ENCODE measurements around the gene PPM1N. TPM values are rescaled to one million over a fixed set of nuclear protein-coding genes. Genes with fewer than 3 reads are reported as not detected.

Gene PPM1N
- total and polyA plus RNA-seq, 8 donors = 0.92 to 5.2 (median 1.9) TPM; not detected in 3

DNA sequence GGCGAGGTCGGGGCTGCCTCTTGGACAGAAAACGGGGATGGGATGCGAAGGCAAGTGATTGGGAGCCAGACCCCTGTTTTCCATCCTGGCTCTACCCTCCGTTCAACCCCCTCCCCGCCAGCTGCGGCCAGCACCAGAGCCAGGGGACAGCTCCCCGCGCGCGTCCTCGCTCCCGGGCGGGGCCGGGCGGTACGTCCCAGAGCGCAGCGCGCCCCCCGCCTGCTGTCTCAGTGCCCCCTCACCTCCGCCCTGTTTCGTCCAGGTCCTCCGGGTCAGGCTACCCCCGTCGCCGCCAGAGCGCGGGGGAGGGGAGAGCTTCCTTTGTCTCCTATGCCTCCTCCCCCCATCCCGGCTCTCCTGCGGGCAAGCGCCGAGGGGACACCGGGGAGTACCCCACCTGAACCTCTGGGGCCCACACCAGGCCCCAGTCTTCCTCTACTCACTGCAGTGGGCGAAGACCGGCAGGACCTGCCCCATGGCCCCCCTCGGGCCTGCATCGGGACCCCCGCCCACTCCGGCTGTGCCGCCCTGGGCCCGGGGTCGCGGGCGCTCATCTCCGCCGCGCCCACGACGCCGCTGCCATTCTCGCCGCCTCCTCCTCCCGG is 1.8 kb upstream of the PPM1N start:
- no peaks in the 10 kb centered on the region for H3K36me3 ChIP-seq
- H3K27ac ChIP-seq = peak overlapping the region in 4 of 5 donors; percentile 9 to 66 (median 56)
- DNase-seq = peak in 1 of 2 donors; percentile 81
- TF ChIP-seq POLR2AphosphoS5 (IDR thresholded peaks at IDR 0.05) = no peak
- H3K4me1 ChIP-seq = peaks cover 43 to 68% (median 56%) of the 10 kb centered on the region in 4 donors
- 0 to 2% (median 1%) methylated on average over 25 to 54 of the region's 54 CpGs for WGBS, 5 donors
- H3K9me3 ChIP-seq = no peaks in the 10 kb centered on the region
- H3K27me3 ChIP-seq = peaks cover 0 to 60% (median 9%) of the 10 kb centered on the region in 3 donors
- H3K4me3 ChIP-seq = peak overlapping the region; percentile 63 to 75 (median 68)
- intact Hi-C loops (cut with DNase I; ENCODE audit: low total_unique reads) = no loop called here

DNA sequence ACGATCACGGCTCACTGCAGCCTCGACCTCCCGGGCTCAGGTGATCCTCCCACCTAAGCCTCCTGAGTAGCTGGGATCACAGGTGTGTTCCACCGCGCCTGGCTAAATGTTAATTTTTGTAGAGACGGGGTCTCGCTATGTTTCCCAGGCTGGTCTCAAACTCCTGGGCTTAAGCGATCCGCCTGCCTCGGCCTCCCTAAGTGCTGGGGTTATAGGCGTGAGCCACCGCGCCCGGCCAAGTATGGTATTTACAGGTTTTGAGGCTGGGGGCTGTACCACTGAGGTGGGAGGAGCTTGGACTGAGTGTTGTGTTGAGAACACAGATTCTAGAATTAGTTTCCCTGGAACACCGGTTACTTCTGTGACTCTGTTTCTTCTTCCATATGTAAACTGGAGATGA is 452 bp upstream of the PPM1N start:
- no peak overlapping the region for H3K4me3 ChIP-seq
- intact Hi-C loops (cut with DNase I; ENCODE audit: low total_unique reads) = no loop called here
- H3K27me3 ChIP-seq = peaks cover 0 to 60% (median 6%) of the 10 kb centered on the region in 3 donors
- no peaks in the 10 kb centered on the region for H3K9me3 ChIP-seq
- DNase-seq = no peak
- peaks cover 37 to 57% (median 49%) of the 10 kb centered on the region in 4 donors for H3K4me1 ChIP-seq
- no peaks in the 10 kb centered on the region for H3K36me3 ChIP-seq
- TF ChIP-seq POLR2A (IDR thresholded peaks at IDR 0.05) (no peak), POLR2AphosphoS5 (IDR thresholded peaks at IDR 0.05) (no peak), EP300 (IDR thresholded peaks at IDR 0.05) (no peak)
- TF ChIP-seq, protein P1, sequence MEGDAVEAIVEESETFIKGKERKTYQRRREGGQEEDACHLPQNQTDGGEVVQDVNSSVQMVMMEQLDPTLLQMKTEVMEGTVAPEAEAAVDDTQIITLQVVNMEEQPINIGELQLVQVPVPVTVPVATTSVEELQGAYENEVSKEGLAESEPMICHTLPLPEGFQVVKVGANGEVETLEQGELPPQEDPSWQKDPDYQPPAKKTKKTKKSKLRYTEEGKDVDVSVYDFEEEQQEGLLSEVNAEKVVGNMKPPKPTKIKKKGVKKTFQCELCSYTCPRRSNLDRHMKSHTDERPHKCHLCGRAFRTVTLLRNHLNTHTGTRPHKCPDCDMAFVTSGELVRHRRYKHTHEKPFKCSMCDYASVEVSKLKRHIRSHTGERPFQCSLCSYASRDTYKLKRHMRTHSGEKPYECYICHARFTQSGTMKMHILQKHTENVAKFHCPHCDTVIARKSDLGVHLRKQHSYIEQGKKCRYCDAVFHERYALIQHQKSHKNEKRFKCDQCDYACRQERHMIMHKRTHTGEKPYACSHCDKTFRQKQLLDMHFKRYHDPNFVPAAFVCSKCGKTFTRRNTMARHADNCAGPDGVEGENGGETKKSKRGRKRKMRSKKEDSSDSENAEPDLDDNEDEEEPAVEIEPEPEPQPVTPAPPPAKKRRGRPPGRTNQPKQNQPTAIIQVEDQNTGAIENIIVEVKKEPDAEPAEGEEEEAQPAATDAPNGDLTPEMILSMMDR (IDR thresholded peaks at IDR 0.05) = no peak
- no peak overlapping the region for H3K27ac ChIP-seq
- 21 to 45% (median 25%) methylated on average over 13 to 16 of the region's 16 CpGs for WGBS, 5 donors

DNA sequence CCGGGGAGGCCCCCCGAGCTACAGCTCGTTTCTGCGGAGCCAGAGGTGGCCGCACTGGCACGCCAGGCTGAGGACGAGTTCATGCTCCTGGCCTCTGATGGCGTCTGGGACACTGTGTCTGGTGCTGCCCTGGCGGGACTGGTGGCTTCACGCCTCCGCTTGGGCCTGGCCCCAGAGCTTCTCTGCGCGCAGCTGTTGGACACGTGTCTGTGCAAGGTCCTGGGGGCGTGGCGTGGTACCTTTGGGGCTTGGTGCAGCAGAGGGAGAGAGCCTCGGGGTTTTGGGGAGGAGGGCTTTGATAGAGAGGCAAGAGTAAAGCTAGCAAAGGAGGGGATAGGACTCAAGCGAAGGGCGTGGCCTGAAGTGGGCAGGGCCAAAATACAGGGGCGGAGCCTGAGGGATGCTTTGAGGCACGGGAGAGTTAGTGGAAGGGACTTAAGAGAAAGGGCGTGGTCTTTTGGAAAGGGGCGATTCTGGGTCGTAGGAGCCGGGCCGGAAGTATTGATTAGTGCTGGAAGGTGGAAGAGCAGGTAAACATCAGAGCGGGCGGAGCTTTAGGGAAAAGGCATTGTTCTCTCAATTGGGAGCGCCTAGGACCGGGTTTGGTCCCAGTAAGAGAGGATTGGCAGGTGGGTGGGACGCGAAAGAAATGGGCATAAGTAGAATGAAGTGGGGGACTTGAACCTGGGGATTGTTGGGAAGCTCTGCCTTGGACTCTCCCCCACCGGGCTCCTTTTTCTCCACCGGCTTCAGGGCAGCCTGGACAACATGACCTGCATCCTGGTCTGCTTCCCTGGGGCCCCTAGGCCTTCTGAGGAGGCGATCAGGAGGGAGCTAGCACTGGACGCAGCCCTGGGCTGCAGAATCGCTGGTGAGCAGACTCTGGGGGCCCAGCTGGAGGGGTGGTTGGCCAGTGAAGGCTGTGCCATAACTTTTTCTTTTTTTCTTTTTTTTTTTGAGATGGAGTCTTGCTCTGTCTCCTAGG is 1.2 kb downstream of the PPM1N start:
- H3K4me1 ChIP-seq = peaks cover 31 to 43% (median 39%) of the 10 kb centered on the region in 4 donors
- peak in 1 of 2 donors; percentile 74 for DNase-seq
- no peak for TF ChIP-seq POLR2AphosphoS5 (IDR thresholded peaks at IDR 0.05)
- H3K36me3 ChIP-seq = no peaks in the 10 kb centered on the region
- 11 to 15% (median 11%) methylated on average over 36 to 37 of the region's 37 CpGs for WGBS, 5 donors
- peaks cover 0 to 52% (median 6%) of the 10 kb centered on the region in 3 donors for H3K27me3 ChIP-seq
- no peak overlapping the region for H3K27ac ChIP-seq
- H3K4me3 ChIP-seq = peak overlapping the region; percentile 25 to 43 (median 32)
- no peaks in the 10 kb centered on the region for H3K9me3 ChIP-seq
- intact Hi-C loops (cut with DNase I; ENCODE audit: low total_unique reads) = no loop called here

DNA sequence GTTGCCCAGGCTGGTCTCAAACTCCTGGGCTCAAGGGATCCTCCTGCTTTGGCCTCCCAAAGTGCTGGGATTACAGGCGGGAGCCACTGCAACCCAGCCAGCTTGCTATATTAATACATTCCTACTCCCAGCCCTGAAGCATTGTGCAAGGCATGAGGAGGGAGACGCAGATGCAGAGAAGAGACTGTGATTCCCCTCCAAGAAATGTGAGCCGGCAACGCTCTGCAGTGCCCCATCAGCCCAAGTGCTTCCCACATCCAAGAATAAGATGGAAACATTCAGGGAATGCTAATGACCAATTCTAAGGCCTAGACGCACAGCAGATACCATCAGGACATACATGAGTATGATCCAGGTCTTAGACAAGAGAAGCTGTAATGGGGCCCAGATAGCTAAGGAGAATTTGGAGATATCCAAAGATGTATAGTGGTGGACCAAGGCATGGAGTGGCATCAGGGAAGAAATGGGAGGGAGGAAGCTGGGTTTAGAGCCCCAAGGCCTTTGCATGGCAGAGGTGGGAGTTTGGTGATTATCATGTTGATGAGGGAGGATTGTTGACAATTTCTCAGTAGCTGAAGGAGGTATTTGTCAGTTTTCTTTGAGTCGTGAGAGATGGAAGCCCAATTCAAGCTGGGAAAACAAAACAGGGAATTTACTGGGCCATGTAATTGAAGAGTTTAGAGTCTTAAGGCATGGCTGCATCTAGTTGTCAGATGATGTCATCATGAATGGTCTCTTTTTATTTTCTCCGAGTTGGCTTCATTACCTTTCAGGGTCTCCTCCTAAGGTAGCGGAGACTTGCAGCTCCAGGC is 2.9 kb downstream of the PPM1N start:
- H3K4me1 ChIP-seq = peaks cover 35 to 48% (median 45%) of the 10 kb centered on the region in 4 donors
- H3K27me3 ChIP-seq = peaks cover 0 to 36% (median 6%) of the 10 kb centered on the region in 3 donors
- WGBS, 5 donors = 82 to 90% (median 88%) methylated on average over 8 of the region's 8 CpGs
- intact Hi-C loops (cut with DNase I; ENCODE audit: low total_unique reads) = no loop called here
- no peak overlapping the region for H3K4me3 ChIP-seq
- no peak for DNase-seq
- no peak overlapping the region for H3K27ac ChIP-seq
- H3K36me3 ChIP-seq = no peaks in the 10 kb centered on the region
- H3K9me3 ChIP-seq = no peaks in the 10 kb centered on the region
- no peak for TF ChIP-seq POLR2AphosphoS5 (IDR thresholded peaks at IDR 0.05)
- TF ChIP-seq, protein P1 (IDR thresholded peaks at IDR 0.05) = no peak
- TF ChIP-seq EP300 (IDR thresholded peaks at IDR 0.05) = no peak
- no peak for TF ChIP-seq POLR2A (IDR thresholded peaks at IDR 0.05)

DNA sequence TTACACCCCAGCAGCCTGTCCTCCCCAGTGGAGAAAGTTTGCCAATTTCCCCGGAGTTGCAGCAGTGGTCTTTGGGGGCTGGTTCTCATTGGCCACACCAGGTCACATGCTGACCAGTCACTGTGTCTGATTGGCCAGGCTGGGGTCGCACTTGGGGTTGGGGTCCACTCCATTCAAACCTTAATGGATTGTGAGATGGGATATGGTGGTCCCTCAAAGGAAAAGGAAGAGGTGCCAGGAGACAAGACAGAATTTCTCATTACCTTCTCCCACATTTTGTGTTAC is 3.4 kb downstream of the PPM1N start:
- Histone ChIP-seq H3K9me3 (no peaks in the 10 kb centered on the region), H3K36me3 (no peaks in the 10 kb centered on the region), H3K4me3 (no peak overlapping the region), H3K4me1 (peaks cover 31 to 46% (median 42%) of the 10 kb centered on the region in 4 donors), H3K27me3 (peaks cover 0 to 31% (median 6%) of the 10 kb centered on the region in 3 donors), H3K27ac (peak overlapping the region in 2 of 5 donors; percentile 23 to 42)
- WGBS, 5 donors = 57 to 77% (median 68%) methylated on average over 2 of the region's 2 CpGs
- intact Hi-C loops (cut with DNase I; ENCODE audit: low total_unique reads) = no loop called here
- no peak for DNase-seq
- no peak for TF ChIP-seq POLR2AphosphoS5 (IDR thresholded peaks at IDR 0.05)
- TF ChIP-seq, protein P1 (IDR thresholded peaks at IDR 0.05) = no peak
- no peak for TF ChIP-seq EP300 (IDR thresholded peaks at IDR 0.05)
- TF ChIP-seq POLR2A (IDR thresholded peaks at IDR 0.05) = no peak

All from stomach (tissue), 9 donors.